Left renal cortex interstitium (tissue), 4 donors: ENCODE measurements around the gene CDS2. TPM values are rescaled to one million over a fixed set of nuclear protein-coding genes. Genes with fewer than 3 reads are reported as not detected.
"Not testable (repeated sequence)": the region's sequence is repeated elsewhere in the genome, so short reads cannot be mapped to it uniquely, and the experiment has no call there.

Source experiments
- DNase-seq, 4 donors: peaks; one replicate each; pipeline ENCODE4 v3.0.0-alpha.2; 2013; ENCODE audit warnings: low read depth in 4 of 4, low spot score in 2 of 4, missing footprints in 1 of 4
- polyA plus RNA-seq, 4 donors: library from polyadenylated mRNA; unstranded; fragments of 120-200 nt; gene quantifications; one replicate each; pipeline ENCODE4 v1.2.1, GENCODE V29; 2013; ENCODE audit not compliant: insufficient read length in 4 of 4

The CDS2 gene
- polyA plus RNA-seq = 10 to 100 TPM; 32.1 to 37.6 (median 33.8) TPM

GRCh38 chr20:5126512-5127203, at the start of gene CDS2:
TSS of gene CDS2 (plus strand) at chr20:5127008. CDS start at chr20:5127093, 85 bp downstream.
- DNase-seq = peak; percentile 88 to 99 (median 94)

GRCh38 chr20:5077761-5078387, 48.9 kb upstream of the CDS2 start:
- no peak for DNase-seq

GRCh38 chr20:5078399-5078958, 48.3 kb upstream of the CDS2 start:
- no peak for DNase-seq

GRCh38 chr20:5080384-5080877, 46.4 kb upstream of the CDS2 start:
- DNase-seq = no peak

GRCh38 chr20:5085380-5085779, 41.4 kb upstream of the CDS2 start:
- DNase-seq = no peak

- no peak for DNase-seq
Measured at GRCh38 chr20:5088688-5089087, 38.1 kb upstream of the CDS2 start.

GRCh38 chr20:5090191-5090590, 36.6 kb upstream of the CDS2 start:
- no peak for DNase-seq

- no peak for DNase-seq
Measured at GRCh38 chr20:5091902-5092301, 34.9 kb upstream of the CDS2 start.

- DNase-seq = no peak
Measured at GRCh38 chr20:5092765-5093339, 34.0 kb upstream of the CDS2 start.

GRCh38 chr20:5095454-5095853, 31.4 kb upstream of the CDS2 start:
- no peak for DNase-seq

GRCh38 chr20:5095931-5096330, 30.9 kb upstream of the CDS2 start:
- DNase-seq = no peak

GRCh38 chr20:5096463-5096862, 30.3 kb upstream of the CDS2 start:
- DNase-seq = no peak

- DNase-seq = not testable (repeated sequence)
Measured at GRCh38 chr20:5099009-5099408, 27.8 kb upstream of the CDS2 start.

GRCh38 chr20:5099909-5100308, 26.9 kb upstream of the CDS2 start:
- DNase-seq = not testable (repeated sequence)

GRCh38 chr20:5100684-5101347, 26.0 kb upstream of the CDS2 start:
- no peak for DNase-seq

GRCh38 chr20:5104479-5104878, 22.3 kb upstream of the CDS2 start:
- no peak for DNase-seq

- no peak for DNase-seq
Measured at GRCh38 chr20:5109276-5109675, 17.5 kb upstream of the CDS2 start.

GRCh38 chr20:5113615-5113986, 13.2 kb upstream of the CDS2 start:
- DNase-seq = no peak

- no peak for DNase-seq
Measured at GRCh38 chr20:5114403-5114802, 12.4 kb upstream of the CDS2 start.

- DNase-seq = no peak
Measured at GRCh38 chr20:5116875-5117274, 9.9 kb upstream of the CDS2 start.
